ENCODE results near the gene TRIO.

The TRIO gene

DNA sequence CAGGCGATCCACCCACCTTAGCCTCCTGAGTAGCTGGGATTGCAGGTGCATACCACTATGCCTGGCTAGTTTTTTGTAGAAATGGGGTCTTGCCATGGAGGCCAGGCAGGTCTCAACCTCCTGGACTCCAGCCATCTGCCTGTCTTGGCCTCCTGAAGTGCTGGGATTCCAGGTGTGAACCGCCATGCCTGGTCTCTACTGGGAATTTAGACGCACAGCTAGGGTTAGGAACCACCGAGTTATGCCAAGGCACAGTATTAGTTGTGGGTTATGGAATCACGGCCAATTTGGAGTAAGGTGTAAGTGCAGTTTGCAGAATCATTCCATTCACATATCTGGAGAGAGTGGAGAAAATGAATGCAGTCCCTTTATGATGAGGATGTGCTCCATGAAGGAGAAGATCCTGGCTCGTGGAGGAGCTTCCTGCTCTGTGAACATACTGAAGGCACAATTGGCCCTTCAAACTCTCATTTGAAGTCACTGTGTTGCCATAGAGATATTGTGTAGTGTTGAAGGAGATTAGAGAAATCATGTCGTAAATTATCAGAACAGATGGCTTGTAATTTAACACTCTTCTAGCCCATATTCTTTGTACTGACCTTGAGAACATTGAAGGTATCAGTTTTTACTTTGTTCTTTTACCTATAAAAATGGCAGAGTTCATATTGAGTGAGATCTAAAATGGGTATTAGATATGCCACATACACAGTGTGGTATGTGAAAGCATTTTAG, 18.8 kb downstream of the TRIO start:
- H2AFZ ChIP-seq (ENCODE audit: low read depth, low read length), result no peak overlapping the region
- no peaks in the 10 kb centered on the region for H3K9me3 ChIP-seq (ENCODE audit: insufficient read depth, low read length, severe bottlenecking)
- no peak overlapping the region for H3K9ac ChIP-seq (ENCODE audit: low read depth, low read length)
- no peak overlapping the region for H3K4me2 ChIP-seq (ENCODE audit: insufficient read depth, low read length)
- no peak overlapping the region for H3K27ac ChIP-seq (ENCODE audit: low read length)
- no peaks in the 10 kb centered on the region for H3K79me2 ChIP-seq (ENCODE audit: insufficient read depth, low read length)
- DNase-seq (no peak), ATAC-seq (ENCODE audit: insufficient read depth, low read depth) (no peak)
- H3K4me1 ChIP-seq (ENCODE audit: insufficient read depth, low read length), result no peaks in the 10 kb centered on the region
- no peaks in the 10 kb centered on the region for H4K20me1 ChIP-seq (ENCODE audit: insufficient read depth, low read length)
- TF ChIP-seq CTCF (IDR thresholded peaks at IDR 0.05; ENCODE audit: borderline replicate concordance, extremely low read depth, low read length, poor library complexity, severe bottlenecking) (no peak), EZH2 (IDR thresholded peaks at IDR 0.05; ENCODE audit: borderline replicate concordance, low read depth, low read length, severe bottlenecking) (no peak)
- no peak overlapping the region for H3K4me3 ChIP-seq (ENCODE audit: low read depth in 1 of 2, low read length in 2 of 2)
- no peaks in the 10 kb centered on the region for H3K27me3 ChIP-seq (ENCODE audit: insufficient read depth, low read length, poor library complexity)
- no peaks in the 10 kb centered on the region for H3K36me3 ChIP-seq (ENCODE audit: insufficient read depth, low read length)

DNA sequence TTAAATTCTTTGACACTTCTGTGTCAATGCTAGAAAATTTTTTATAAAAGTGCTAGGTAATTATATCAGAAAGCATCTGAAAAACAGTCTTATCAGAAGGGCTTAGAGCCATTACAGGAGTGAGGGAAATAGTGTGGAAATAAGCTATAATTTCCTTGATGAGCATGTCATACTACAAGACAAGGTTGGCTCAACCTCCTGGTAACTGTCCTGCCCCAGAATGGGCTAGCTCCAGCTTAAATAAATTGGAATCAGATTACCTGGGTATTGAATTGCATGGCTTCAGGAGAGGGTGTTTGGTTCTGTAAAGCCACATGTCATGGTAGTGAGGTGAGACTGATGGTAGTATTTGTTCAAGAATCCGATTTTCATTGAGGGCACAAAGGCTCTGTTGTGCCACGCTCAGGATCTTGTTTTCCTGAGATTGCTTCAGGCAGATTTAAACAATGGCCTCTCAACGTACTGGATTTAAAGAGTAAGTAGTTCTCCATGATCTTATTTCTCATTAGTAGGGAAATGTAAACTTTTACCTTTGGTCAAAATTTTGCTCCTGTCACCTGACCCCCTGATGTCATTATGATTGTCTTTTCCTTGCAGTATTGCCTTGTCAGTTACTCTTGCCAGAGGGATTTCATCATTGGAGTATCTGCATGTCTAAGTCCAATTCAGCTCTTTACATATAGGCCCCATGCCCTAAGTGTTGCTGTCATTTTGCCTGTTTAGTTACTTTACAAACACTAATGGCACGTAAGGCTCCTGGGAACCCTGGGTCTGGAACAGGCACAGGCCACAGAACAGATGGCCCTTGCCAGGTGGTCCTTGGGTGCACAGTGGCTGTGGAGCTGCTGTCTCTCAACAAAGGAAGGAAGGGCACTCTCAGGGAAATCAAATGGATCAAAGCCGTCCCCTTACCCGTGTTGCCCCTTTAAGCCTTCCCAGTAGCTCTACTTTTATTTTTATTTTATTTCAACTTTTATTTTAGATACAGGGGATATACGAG, 21.3 kb downstream of the TRIO start:
- no peak overlapping the region for H3K9ac ChIP-seq (ENCODE audit: low read depth, low read length)
- no peaks in the 10 kb centered on the region for H3K9me3 ChIP-seq (ENCODE audit: insufficient read depth, low read length, severe bottlenecking)
- no peaks in the 10 kb centered on the region for H3K27me3 ChIP-seq (ENCODE audit: insufficient read depth, low read length, poor library complexity)
- no peak overlapping the region for H3K27ac ChIP-seq (ENCODE audit: low read length)
- H4K20me1 ChIP-seq (ENCODE audit: insufficient read depth, low read length), result no peaks in the 10 kb centered on the region
- H3K36me3 ChIP-seq (ENCODE audit: insufficient read depth, low read length), result no peaks in the 10 kb centered on the region
- ATAC-seq (ENCODE audit: insufficient read depth, low read depth) (no peak), DNase-seq (no peak)
- no peaks in the 10 kb centered on the region for H3K4me1 ChIP-seq (ENCODE audit: insufficient read depth, low read length)
- no peaks in the 10 kb centered on the region for H3K79me2 ChIP-seq (ENCODE audit: insufficient read depth, low read length)
- TF ChIP-seq EZH2 (IDR thresholded peaks at IDR 0.05; ENCODE audit: borderline replicate concordance, low read depth, low read length, severe bottlenecking) (no peak), CTCF (IDR thresholded peaks at IDR 0.05; ENCODE audit: borderline replicate concordance, extremely low read depth, low read length, poor library complexity, severe bottlenecking) (no peak)
- no peak overlapping the region for H2AFZ ChIP-seq (ENCODE audit: low read depth, low read length)
- no peak overlapping the region for H3K4me2 ChIP-seq (ENCODE audit: insufficient read depth, low read length)
- no peak overlapping the region for H3K4me3 ChIP-seq (ENCODE audit: low read depth in 1 of 2, low read length in 2 of 2)

GRCh38 chr5:14165375-14166106, 22.4 kb downstream of the TRIO start:
- DNase-seq (no peak), ATAC-seq (ENCODE audit: insufficient read depth, low read depth) (no peak)
- TF ChIP-seq CTCF (IDR thresholded peaks at IDR 0.05; ENCODE audit: borderline replicate concordance, extremely low read depth, low read length, poor library complexity, severe bottlenecking), result no peak
- no peak for TF ChIP-seq EZH2 (IDR thresholded peaks at IDR 0.05; ENCODE audit: borderline replicate concordance, low read depth, low read length, severe bottlenecking)
- Histone ChIP-seq H3K4me3 (ENCODE audit: low read depth in 1 of 2, low read length in 2 of 2) (no peak overlapping the region), H3K27ac (ENCODE audit: low read length) (no peak overlapping the region), H3K9me3 (ENCODE audit: insufficient read depth, low read length, severe bottlenecking) (no peaks in the 10 kb centered on the region), H3K9ac (ENCODE audit: low read depth, low read length) (no peak overlapping the region), H4K20me1 (ENCODE audit: insufficient read depth, low read length) (no peaks in the 10 kb centered on the region), H3K27me3 (ENCODE audit: insufficient read depth, low read length, poor library complexity) (no peaks in the 10 kb centered on the region), H3K79me2 (ENCODE audit: insufficient read depth, low read length) (no peaks in the 10 kb centered on the region), H3K36me3 (ENCODE audit: insufficient read depth, low read length) (no peaks in the 10 kb centered on the region), H3K4me2 (ENCODE audit: insufficient read depth, low read length) (no peak overlapping the region), H2AFZ (ENCODE audit: low read depth, low read length) (no peak overlapping the region), H3K4me1 (ENCODE audit: insufficient read depth, low read length) (no peaks in the 10 kb centered on the region)
